ENCODE results near the gene MANSC1.
A peak's percentile ranks its signal among the peaks of the same experiment; 100 is the strongest.

The MANSC1 gene

GRCh38 chr12:12349711-12350665 lies at the start of gene MANSC1:
MANSC1 (minus strand) TSS chr12:12350242; CDS start chr12:12343314, 6,928 bp downstream.
- Histone ChIP-seq H3K4me1 (ENCODE audit: control insufficient read depth in 5 of 5, insufficient read depth in 5 of 5, low read length in 5 of 5) (peaks cover 0 to 17% (median 14%) of the 10 kb centered on the region in 5 donors), H3K9me3 (ENCODE audit: control insufficient read depth in 5 of 5, low read length in 5 of 5) (no peaks in the 10 kb centered on the region), H3K27ac (ENCODE audit: low read depth, low read length) (no peak within 1 kb of the TSS), H3K4me3 (ENCODE audit: low read depth in 1 of 5, low read length in 5 of 5) (peak within 1 kb of the TSS; percentile 72 to 91 (median 86)), H3K9ac (ENCODE audit: low read length in 5 of 5) (peak within 1 kb of the TSS in 4 of 5 donors; percentile 48 to 80 (median 70)), H3K27me3 (ENCODE audit: control insufficient read depth in 5 of 5, insufficient read depth in 4 of 5, low read length in 5 of 5) (no peaks in the 10 kb centered on the region), H3K36me3 (ENCODE audit: control insufficient read depth in 5 of 5, insufficient read depth in 5 of 5, low read length in 5 of 5) (no peaks in the 10 kb centered on the region)

- Histone ChIP-seq H3K36me3 (ENCODE audit: control insufficient read depth in 5 of 5, insufficient read depth in 5 of 5, low read length in 5 of 5) (peaks cover 0 to 2% (median 0%) of the 10 kb centered on the region in 5 donors), H3K9ac (ENCODE audit: low read length in 5 of 5) (peak overlapping the region in 2 of 5 donors; percentile 8 to 64), H3K27ac (ENCODE audit: low read depth, low read length) (peak overlapping the region; percentile 86), H3K4me1 (ENCODE audit: control insufficient read depth in 5 of 5, insufficient read depth in 5 of 5, low read length in 5 of 5) (peaks cover 5 to 35% (median 30%) of the 10 kb centered on the region in 5 donors), H3K9me3 (ENCODE audit: control insufficient read depth in 5 of 5, low read length in 5 of 5) (no peaks in the 10 kb centered on the region), H3K4me3 (ENCODE audit: low read depth in 1 of 5, low read length in 5 of 5) (no peak overlapping the region), H3K27me3 (ENCODE audit: control insufficient read depth in 5 of 5, insufficient read depth in 4 of 5, low read length in 5 of 5) (no peaks in the 10 kb centered on the region)
These were observed 49.1 kb upstream of the MANSC1 start for GRCh38 chr12:12399161-12399560.

GRCh38 chr12:12398026-12398859 lies 48.2 kb upstream of the MANSC1 start:
- Histone ChIP-seq H3K36me3 (ENCODE audit: control insufficient read depth in 5 of 5, insufficient read depth in 5 of 5, low read length in 5 of 5) (peaks cover 0 to 2% (median 0%) of the 10 kb centered on the region in 5 donors), H3K4me3 (ENCODE audit: low read depth in 1 of 5, low read length in 5 of 5) (peak overlapping the region in 1 of 5 donors; percentile 18), H3K27me3 (ENCODE audit: control insufficient read depth in 5 of 5, insufficient read depth in 4 of 5, low read length in 5 of 5) (no peaks in the 10 kb centered on the region), H3K4me1 (ENCODE audit: control insufficient read depth in 5 of 5, insufficient read depth in 5 of 5, low read length in 5 of 5) (peaks cover 5 to 34% (median 28%) of the 10 kb centered on the region in 5 donors), H3K27ac (ENCODE audit: low read depth, low read length) (peak overlapping the region; percentile 86), H3K9ac (ENCODE audit: low read length in 5 of 5) (peak overlapping the region in 3 of 5 donors; percentile 38 to 70 (median 64)), H3K9me3 (ENCODE audit: control insufficient read depth in 5 of 5, low read length in 5 of 5) (no peaks in the 10 kb centered on the region)

- no peak overlapping the region for H3K4me3 ChIP-seq (ENCODE audit: low read depth in 1 of 5, low read length in 5 of 5)
- peak overlapping the region; percentile 86 for H3K27ac ChIP-seq (ENCODE audit: low read depth, low read length)
- no peak overlapping the region for H3K9ac ChIP-seq (ENCODE audit: low read length in 5 of 5)
- H3K4me1 ChIP-seq (ENCODE audit: control insufficient read depth in 5 of 5, insufficient read depth in 5 of 5, low read length in 5 of 5), result peaks cover 5 to 34% (median 27%) of the 10 kb centered on the region in 5 donors
- peaks cover 0 to 2% (median 0%) of the 10 kb centered on the region in 5 donors for H3K36me3 ChIP-seq (ENCODE audit: control insufficient read depth in 5 of 5, insufficient read depth in 5 of 5, low read length in 5 of 5)
- H3K9me3 ChIP-seq (ENCODE audit: control insufficient read depth in 5 of 5, low read length in 5 of 5), result no peaks in the 10 kb centered on the region
- no peaks in the 10 kb centered on the region for H3K27me3 ChIP-seq (ENCODE audit: control insufficient read depth in 5 of 5, insufficient read depth in 4 of 5, low read length in 5 of 5)
These were observed 47.1 kb upstream of the MANSC1 start for GRCh38 chr12:12397184-12397583.

- no peaks in the 10 kb centered on the region for H3K9me3 ChIP-seq (ENCODE audit: control insufficient read depth in 5 of 5, low read length in 5 of 5)
- no peak overlapping the region for H3K9ac ChIP-seq (ENCODE audit: low read length in 5 of 5)
- peaks cover 0 to 2% (median 0%) of the 10 kb centered on the region in 5 donors for H3K36me3 ChIP-seq (ENCODE audit: control insufficient read depth in 5 of 5, insufficient read depth in 5 of 5, low read length in 5 of 5)
- no peaks in the 10 kb centered on the region for H3K27me3 ChIP-seq (ENCODE audit: control insufficient read depth in 5 of 5, insufficient read depth in 4 of 5, low read length in 5 of 5)
- H3K4me1 ChIP-seq (ENCODE audit: control insufficient read depth in 5 of 5, insufficient read depth in 5 of 5, low read length in 5 of 5), result peaks cover 5 to 34% (median 27%) of the 10 kb centered on the region in 5 donors
- no peak overlapping the region for H3K4me3 ChIP-seq (ENCODE audit: low read depth in 1 of 5, low read length in 5 of 5)
- peak overlapping the region; percentile 86 for H3K27ac ChIP-seq (ENCODE audit: low read depth, low read length)
These were observed 46.7 kb upstream of the MANSC1 start for GRCh38 chr12:12396694-12397093.

- no peaks in the 10 kb centered on the region for H3K27me3 ChIP-seq (ENCODE audit: control insufficient read depth in 5 of 5, insufficient read depth in 4 of 5, low read length in 5 of 5)
- no peak overlapping the region for H3K4me3 ChIP-seq (ENCODE audit: low read depth in 1 of 5, low read length in 5 of 5)
- no peaks in the 10 kb centered on the region for H3K9me3 ChIP-seq (ENCODE audit: control insufficient read depth in 5 of 5, low read length in 5 of 5)
- no peak overlapping the region for H3K9ac ChIP-seq (ENCODE audit: low read length in 5 of 5)
- no peaks in the 10 kb centered on the region for H3K36me3 ChIP-seq (ENCODE audit: control insufficient read depth in 5 of 5, insufficient read depth in 5 of 5, low read length in 5 of 5)
- peaks cover 5 to 16% (median 11%) of the 10 kb centered on the region in 5 donors for H3K4me1 ChIP-seq (ENCODE audit: control insufficient read depth in 5 of 5, insufficient read depth in 5 of 5, low read length in 5 of 5)
- H3K27ac ChIP-seq (ENCODE audit: low read depth, low read length), result no peak overlapping the region
These were observed 43.1 kb upstream of the MANSC1 start for GRCh38 chr12:12393171-12393570.

- H3K9me3 ChIP-seq (ENCODE audit: control insufficient read depth in 5 of 5, low read length in 5 of 5), result no peaks in the 10 kb centered on the region
- H3K4me3 ChIP-seq (ENCODE audit: low read depth in 1 of 5, low read length in 5 of 5), result no peak overlapping the region
- H3K9ac ChIP-seq (ENCODE audit: low read length in 5 of 5), result no peak overlapping the region
- H3K4me1 ChIP-seq (ENCODE audit: control insufficient read depth in 5 of 5, insufficient read depth in 5 of 5, low read length in 5 of 5), result peaks cover 1 to 8% (median 6%) of the 10 kb centered on the region in 5 donors
- no peaks in the 10 kb centered on the region for H3K27me3 ChIP-seq (ENCODE audit: control insufficient read depth in 5 of 5, insufficient read depth in 4 of 5, low read length in 5 of 5)
- no peaks in the 10 kb centered on the region for H3K36me3 ChIP-seq (ENCODE audit: control insufficient read depth in 5 of 5, insufficient read depth in 5 of 5, low read length in 5 of 5)
- no peak overlapping the region for H3K27ac ChIP-seq (ENCODE audit: low read depth, low read length)
These were observed 42.4 kb upstream of the MANSC1 start for GRCh38 chr12:12392413-12392812.

- no peaks in the 10 kb centered on the region for H3K36me3 ChIP-seq (ENCODE audit: control insufficient read depth in 5 of 5, insufficient read depth in 5 of 5, low read length in 5 of 5)
- peaks cover 0 to 3% (median 0%) of the 10 kb centered on the region in 5 donors for H3K4me1 ChIP-seq (ENCODE audit: control insufficient read depth in 5 of 5, insufficient read depth in 5 of 5, low read length in 5 of 5)
- no peaks in the 10 kb centered on the region for H3K9me3 ChIP-seq (ENCODE audit: control insufficient read depth in 5 of 5, low read length in 5 of 5)
- H3K27me3 ChIP-seq (ENCODE audit: control insufficient read depth in 5 of 5, insufficient read depth in 4 of 5, low read length in 5 of 5), result no peaks in the 10 kb centered on the region
- no peak overlapping the region for H3K27ac ChIP-seq (ENCODE audit: low read depth, low read length)
- H3K9ac ChIP-seq (ENCODE audit: low read length in 5 of 5), result no peak overlapping the region
- H3K4me3 ChIP-seq (ENCODE audit: low read depth in 1 of 5, low read length in 5 of 5), result no peak overlapping the region
These were observed 37.5 kb upstream of the MANSC1 start for GRCh38 chr12:12387501-12387900.

GRCh38 chr12:12384571-12385340 lies 34.7 kb upstream of the MANSC1 start:
- H3K4me3 ChIP-seq (ENCODE audit: low read depth in 1 of 5, low read length in 5 of 5), result no peak overlapping the region
- peaks cover 0 to 4% (median 2%) of the 10 kb centered on the region in 5 donors for H3K4me1 ChIP-seq (ENCODE audit: control insufficient read depth in 5 of 5, insufficient read depth in 5 of 5, low read length in 5 of 5)
- no peak overlapping the region for H3K9ac ChIP-seq (ENCODE audit: low read length in 5 of 5)
- H3K27ac ChIP-seq (ENCODE audit: low read depth, low read length), result no peak overlapping the region
- H3K9me3 ChIP-seq (ENCODE audit: control insufficient read depth in 5 of 5, low read length in 5 of 5), result no peaks in the 10 kb centered on the region
- H3K36me3 ChIP-seq (ENCODE audit: control insufficient read depth in 5 of 5, insufficient read depth in 5 of 5, low read length in 5 of 5), result no peaks in the 10 kb centered on the region
- no peaks in the 10 kb centered on the region for H3K27me3 ChIP-seq (ENCODE audit: control insufficient read depth in 5 of 5, insufficient read depth in 4 of 5, low read length in 5 of 5)

Data from subcutaneous abdominal adipose tissue (tissue), 5 donors.